A172 (cell line): Measurements from ENCODE around the gene HPCAL1. TPM values are rescaled to one million over a fixed set of nuclear protein-coding genes. Genes with fewer than 3 reads are reported as not detected.
A peak's percentile ranks its signal among the peaks of the same experiment; 100 is the strongest.

Experiments
- DNase-seq: peaks from one replicate; pipeline ENCODE4 v3.0.0-alpha.2; 2015; ENCODE audit warnings: low spot score
- total RNA-seq: library from RNA; depleted of rRNA; stranded (reverse); fragments of >200 nt; shearing (Covaris generic); gene quantifications from 2 replicates; pipeline ENCODE4 v1.2.3, GENCODE V29; 2014

HPCAL1 gene
- total RNA-seq, 1 experiment from 2014 or later = 101 TPM

GRCh38 chr2:10370895-10371294 is 68.2 kb downstream of the HPCAL1 start:
- DNase-seq = no peak

- DNase-seq = no peak
Observed at GRCh38 chr2:10371441-10372196, 68.9 kb downstream of the HPCAL1 start.

DNA sequence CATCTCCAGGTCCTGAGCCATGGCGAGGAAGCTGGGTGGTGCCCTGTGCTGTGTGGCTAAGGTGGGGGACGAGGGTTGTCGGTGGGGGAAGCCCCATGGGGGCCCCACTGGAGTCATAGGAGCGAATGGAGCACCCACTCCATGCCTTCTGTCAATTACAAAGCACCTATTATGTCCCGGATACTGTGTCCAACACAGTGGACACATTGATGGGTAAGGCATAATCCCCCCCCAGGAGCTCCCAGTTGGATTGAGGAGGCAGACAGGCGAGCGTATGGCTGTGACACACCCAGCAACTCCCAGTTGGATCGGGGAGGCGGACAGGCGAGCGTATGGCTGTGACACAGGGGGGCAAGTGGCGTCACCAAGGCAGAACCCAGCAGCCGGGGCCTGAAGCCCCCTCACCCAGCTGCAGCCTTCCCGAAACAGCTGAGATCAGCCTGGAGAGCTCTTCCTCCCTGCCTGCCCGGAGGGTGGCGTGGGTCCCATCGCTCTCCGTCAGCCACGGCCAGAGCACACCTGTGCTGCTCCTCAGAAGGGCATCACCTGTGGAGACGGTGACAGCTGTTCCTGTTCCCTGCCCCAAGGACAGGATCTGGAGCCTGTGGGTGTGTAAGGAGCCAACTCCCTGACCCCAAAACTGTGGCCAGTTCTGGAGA is 69.6 kb downstream of the HPCAL1 start:
- no peak for DNase-seq

DNA sequence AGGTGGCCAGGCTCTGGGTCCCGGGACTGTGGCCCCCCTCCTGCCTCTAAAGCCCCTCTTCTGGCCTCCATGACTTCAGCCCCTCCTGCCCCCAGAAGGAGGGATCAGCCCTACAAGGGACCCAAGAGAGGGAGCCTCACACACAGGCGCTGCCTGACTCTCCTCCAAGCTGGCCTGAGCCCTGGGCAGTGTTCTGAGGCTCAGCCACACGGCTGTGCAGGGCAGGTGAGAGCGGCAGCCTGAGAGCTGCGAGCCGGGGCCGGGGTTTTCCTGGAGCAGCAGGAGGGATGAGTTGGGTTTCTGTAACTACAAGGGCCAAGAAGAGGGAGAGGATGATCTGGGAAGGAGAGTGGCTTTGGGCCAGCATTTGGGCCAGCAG is 70.1 kb downstream of the HPCAL1 start:
- no peak for DNase-seq

DNA sequence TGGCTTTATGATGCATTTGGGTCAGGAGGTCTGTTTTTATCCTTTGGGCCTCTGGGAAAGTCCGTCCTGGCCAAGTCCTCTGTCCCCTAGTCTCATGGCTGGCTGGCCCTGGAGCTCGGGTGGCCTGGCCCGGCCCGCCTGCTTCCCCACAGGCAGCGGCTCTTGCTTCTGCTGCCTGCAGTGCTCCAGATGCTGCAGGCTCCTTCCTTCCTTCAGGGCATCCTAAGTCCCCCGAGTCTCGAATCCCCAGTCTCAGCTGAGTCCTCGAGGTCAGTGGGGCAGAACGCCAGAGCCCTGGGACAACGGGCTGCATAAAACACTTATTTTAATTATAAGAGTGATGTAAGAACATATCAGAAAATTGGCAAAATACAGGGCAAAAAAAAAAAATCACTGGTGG is 71.2 kb downstream of the HPCAL1 start:
- no peak for DNase-seq

DNA sequence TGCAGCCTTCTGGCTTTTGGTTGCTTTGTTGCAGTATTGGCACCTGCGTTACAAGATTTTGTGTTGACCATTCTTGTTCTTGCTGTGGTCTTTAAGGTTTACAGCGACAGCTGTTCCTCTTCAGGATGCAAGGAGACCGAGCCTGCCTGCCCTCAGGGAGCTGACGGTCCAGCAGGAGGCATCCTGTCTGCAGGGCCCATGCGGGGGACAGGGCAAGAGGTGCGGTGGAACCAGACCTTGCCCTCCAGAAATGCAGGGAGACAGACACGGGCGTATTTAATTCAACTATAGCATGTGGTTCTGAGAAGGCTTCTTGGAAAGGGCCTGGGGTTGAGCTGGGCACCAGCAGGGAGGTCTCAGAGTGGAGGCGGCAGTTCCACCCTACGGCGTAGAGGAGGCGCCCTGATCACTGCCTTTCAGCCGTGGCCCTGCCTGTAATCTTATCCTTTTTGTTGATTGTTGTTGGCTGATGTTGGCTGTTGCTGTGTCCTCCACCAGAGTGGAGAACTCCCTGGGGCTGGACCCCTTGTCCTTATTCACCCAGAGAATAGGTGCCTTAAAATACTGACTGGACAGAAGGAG is 71.7 kb downstream of the HPCAL1 start:
- no peak for DNase-seq

DNA sequence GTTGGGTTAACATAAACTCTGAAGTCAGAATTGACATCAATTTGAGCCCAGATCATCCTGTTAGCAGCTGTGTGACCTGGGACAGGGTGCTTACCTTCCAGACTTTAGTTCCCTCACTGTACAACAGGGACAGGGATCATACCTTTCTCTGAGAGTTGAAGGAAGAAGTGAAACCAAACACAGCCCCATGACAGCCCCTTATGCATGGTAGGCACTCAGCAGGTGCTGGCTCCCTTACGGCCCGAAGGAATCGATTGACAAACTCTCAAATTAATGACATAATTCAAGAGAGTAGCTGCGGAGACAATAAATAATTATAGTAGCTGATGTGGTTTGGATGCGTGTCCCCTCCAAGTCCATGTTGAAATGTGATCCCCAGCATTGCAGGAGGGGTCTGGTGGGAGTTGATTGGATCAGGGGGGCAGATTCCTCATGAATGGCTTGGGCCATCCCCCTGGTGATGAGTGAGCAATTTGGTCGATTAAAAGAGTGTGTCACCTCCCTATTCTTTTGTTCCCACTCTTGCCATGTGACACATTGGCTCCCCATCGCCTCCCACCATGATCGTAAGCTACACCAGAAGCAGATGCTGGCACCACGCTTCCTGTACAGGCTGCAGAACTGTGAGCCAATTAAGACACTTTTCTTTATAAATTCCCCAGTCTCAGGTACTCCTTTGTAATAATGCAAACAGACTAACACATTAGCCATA is 73.0 kb downstream of the HPCAL1 start:
- no peak for DNase-seq

- DNase-seq = no peak
Observed at GRCh38 chr2:10377052-10377746, 74.5 kb downstream of the HPCAL1 start.

- no peak for DNase-seq
Observed at GRCh38 chr2:10377747-10378085, 75.0 kb downstream of the HPCAL1 start.

DNA sequence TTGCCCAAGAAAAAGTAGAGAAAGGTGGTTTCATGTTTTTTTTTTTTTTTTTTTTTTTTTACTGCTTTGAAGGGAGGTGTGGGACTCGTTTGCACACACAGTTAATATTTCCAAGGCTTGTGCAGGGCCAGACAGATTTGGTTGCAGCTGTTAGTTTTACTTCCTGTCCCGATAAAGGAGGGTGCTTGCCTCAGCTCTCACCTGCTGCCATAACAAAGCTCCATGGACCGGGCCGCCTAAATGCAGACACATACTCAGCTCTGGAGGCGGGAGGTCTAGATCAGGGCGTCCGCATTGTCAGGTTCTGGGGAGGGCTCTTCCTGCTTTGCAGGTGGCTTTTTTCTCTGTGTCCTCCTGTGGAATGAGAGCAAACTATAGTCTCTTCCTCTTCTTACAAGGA is 75.5 kb downstream of the HPCAL1 start:
- no peak for DNase-seq

DNA sequence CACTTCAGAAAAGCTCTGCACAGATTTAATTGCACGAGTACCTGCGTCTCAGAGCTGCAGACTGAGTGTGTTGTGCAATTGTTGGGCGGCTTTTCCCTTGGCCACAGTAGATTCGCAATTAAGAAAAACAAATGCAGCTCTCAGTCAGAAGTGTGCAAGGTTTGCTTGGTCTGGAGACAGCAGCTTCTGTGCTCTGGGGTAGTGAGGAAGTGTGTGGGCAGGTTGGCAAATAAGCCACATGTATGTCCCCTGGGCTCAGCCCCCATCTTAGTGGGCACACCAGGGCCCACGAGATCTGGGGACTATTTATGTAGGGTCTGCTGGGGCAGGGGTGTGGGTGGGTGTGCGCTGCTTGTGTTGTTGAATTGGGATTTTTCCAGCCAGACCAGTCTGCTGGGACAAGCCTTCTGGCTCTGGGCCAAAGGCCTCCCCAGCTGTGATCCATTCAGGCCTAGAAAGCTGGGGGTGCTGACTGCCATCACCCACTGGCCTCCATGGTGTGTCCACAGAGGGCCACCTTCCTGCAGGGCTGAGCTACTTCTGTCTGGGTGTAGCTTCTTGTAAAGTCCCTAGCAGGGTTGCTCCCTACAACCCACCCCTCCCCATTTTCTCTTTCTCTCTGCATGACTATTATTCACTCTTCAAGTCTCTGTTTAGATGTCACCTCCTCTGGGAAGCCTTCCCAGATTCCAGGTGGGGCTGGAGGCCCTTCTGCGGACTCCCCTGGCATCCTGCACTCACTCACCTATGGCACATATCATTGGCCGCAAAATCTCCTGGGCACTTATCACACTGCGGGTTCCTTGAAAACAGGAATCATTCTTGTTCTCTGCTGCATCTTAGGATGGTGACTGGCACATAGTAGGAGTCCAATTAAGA is 77.6 kb downstream of the HPCAL1 start:
- no peak for DNase-seq

- no peak for DNase-seq
Observed at GRCh38 chr2:10381997-10382353, 79.3 kb downstream of the HPCAL1 start.

- DNase-seq = no peak
Observed at GRCh38 chr2:10382354-10383061, 79.8 kb downstream of the HPCAL1 start.

GRCh38 chr2:10383960-10384734 is 81.4 kb downstream of the HPCAL1 start:
- DNase-seq = no peak

- DNase-seq = no peak
Observed at GRCh38 chr2:10385501-10385900, 82.8 kb downstream of the HPCAL1 start.

GRCh38 chr2:10385933-10386773 is 83.4 kb downstream of the HPCAL1 start:
- DNase-seq = peak; percentile 56

- DNase-seq = no peak
Observed at GRCh38 chr2:10387033-10387432, 84.3 kb downstream of the HPCAL1 start.

GRCh38 chr2:10388954-10389560 is 86.4 kb downstream of the HPCAL1 start:
- DNase-seq = no peak
